Measurements from ENCODE around the gene NADK. TPM values are rescaled to one million over a fixed set of nuclear protein-coding genes. Genes with fewer than 3 reads are reported as not detected.

The NADK gene
- total and polyA plus RNA-seq, 12 donors = 15.2 to 40.2 (median 22.6) TPM

GRCh38 chr1:1770102-1770501 lies 8.2 kb downstream of the NADK start:
- no peak for DNase-seq
- ATAC-seq = no peak
- Histone ChIP-seq H3K27ac (no peak overlapping the region), H3K4me3 (no peak overlapping the region), H3K9me3 (peaks cover 0 to 27% (median 14%) of the 10 kb centered on the region in 11 donors), H3K36me3 (peaks cover 0 to 63% (median 17%) of the 10 kb centered on the region in 9 donors), H3K27me3 (no peaks in the 10 kb centered on the region), H3K4me1 (peaks cover 0 to 23% (median 5%) of the 10 kb centered on the region in 9 donors)
- intact Hi-C loops (cut with DNase I) = no loop called here
- WGBS, 2 donors = 98 to 100% methylated on average over 3 of the region's 3 CpGs
- no peak for TF ChIP-seq CTCF (IDR thresholded peaks at IDR 0.05)

GRCh38 chr1:1768249-1768992 lies 9.8 kb downstream of the NADK start:
- no peak for TF ChIP-seq CTCF (IDR thresholded peaks at IDR 0.05)
- Histone ChIP-seq H3K27me3 (no peaks in the 10 kb centered on the region), H3K36me3 (peaks cover 0 to 76% (median 32%) of the 10 kb centered on the region in 9 donors), H3K4me1 (peaks cover 0 to 32% (median 0%) of the 10 kb centered on the region in 9 donors), H3K4me3 (no peak overlapping the region), H3K9me3 (peaks cover 0 to 27% (median 14%) of the 10 kb centered on the region in 11 donors), H3K27ac (no peak overlapping the region)
- intact Hi-C loops (cut with DNase I) = no loop called here
- no peak for ATAC-seq
- 96% methylated on average over 7 of the region's 7 CpGs for WGBS, 2 donors
- no peak for DNase-seq

- Histone ChIP-seq H3K4me3 (no peak overlapping the region), H3K4me1 (peaks cover 0 to 40% (median 0%) of the 10 kb centered on the region in 9 donors), H3K9me3 (peaks cover 0 to 7% (median 0%) of the 10 kb centered on the region in 11 donors), H3K27ac (peak overlapping the region in 1 of 10 donors; percentile 38), H3K27me3 (no peaks in the 10 kb centered on the region), H3K36me3 (peaks cover 0 to 83% (median 44%) of the 10 kb centered on the region in 9 donors)
- no peak for ATAC-seq
- intact Hi-C loops (cut with DNase I) = no loop called here
- no peak for DNase-seq
- TF ChIP-seq CTCF (IDR thresholded peaks at IDR 0.05) = no peak
- 88 to 92% methylated on average over 23 of the region's 23 CpGs for WGBS, 2 donors
Observed at GRCh38 chr1:1764876-1765470, 13.3 kb downstream of the NADK start.

GRCh38 chr1:1763657-1764621 lies 14.3 kb downstream of the NADK start:
- H3K27me3 ChIP-seq = no peaks in the 10 kb centered on the region
- peaks cover 0 to 91% (median 44%) of the 10 kb centered on the region in 9 donors for H3K36me3 ChIP-seq
- H3K9me3 ChIP-seq = no peaks in the 10 kb centered on the region
- peak in 1 of 9 donors; percentile 31 for TF ChIP-seq CTCF (IDR thresholded peaks at IDR 0.05)
- DNase-seq = no peak
- H3K4me3 ChIP-seq = no peak overlapping the region
- H3K4me1 ChIP-seq = peaks cover 0 to 50% (median 8%) of the 10 kb centered on the region in 9 donors
- H3K27ac ChIP-seq = peak overlapping the region in 1 of 10 donors; percentile 6
- peak; percentile 38 to 82 (median 55) for ATAC-seq
- intact Hi-C loops (cut with DNase I) = loop anchor here in 1 of 10 donors (2.0 kb wide), 1 partner anchor 13 kb away; no protein-coding TSS in a partner anchor
- WGBS, 2 donors = 80 to 84% methylated on average over 32 of the region's 32 CpGs
